Stimulated activated CD4-positive, alpha-beta T cell treated with anti-CD3 and anti-CD28 coated beads, Interleukin-4, amount 100 ng/mL, for 1 hour (primary cell): ENCODE data around the gene SPATA31C1.
"Not testable (repeated sequence)": the region's sequence is repeated elsewhere in the genome, so short reads cannot be mapped to it uniquely, and the experiment has no call there.

Experiments used
- DNase-seq: peaks from one replicate; pipeline ENCODE4 v3.0.0-alpha.2; 2020

Gene SPATA31C1

DNA sequence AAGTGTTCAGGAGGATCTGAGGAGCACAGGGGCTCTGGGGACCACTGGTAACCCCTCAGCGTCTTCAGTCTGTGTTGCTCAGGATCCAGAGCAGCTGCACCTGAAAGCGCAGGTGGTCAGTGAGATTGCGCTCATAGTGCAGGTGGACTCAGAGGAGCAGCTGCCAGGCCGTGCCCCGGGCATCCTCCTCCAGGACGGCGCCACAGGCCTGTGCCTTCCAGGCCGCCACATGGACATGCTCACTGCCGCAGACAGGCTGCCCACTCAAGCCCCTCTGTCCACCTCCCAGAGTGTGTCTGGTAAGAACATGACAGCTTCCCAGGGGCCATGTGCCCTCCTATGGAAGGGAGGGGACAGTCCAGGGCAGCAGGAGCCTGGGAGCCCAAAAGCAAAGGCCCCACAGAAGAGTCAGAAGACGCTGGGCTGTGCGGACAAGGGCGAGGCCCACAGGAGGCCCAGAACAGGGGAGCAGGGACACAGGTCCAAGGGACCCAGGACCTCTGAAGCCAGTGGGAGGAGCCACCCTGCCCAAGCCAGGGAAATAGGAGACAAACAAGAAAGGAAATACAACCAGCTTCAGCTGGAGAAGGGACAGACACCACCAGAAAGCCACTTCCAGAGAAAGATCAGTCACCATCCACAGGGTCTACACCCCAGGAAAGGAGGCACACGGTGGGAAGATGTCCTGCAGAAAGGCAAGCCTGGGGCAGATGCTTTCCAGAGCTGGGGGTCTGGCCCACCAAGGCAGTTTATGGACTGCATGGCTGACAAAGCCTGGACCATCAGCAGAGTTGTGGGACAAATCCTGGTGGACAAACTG, 29.9 kb upstream of the SPATA31C1 start:
- DNase-seq: no peak

DNA sequence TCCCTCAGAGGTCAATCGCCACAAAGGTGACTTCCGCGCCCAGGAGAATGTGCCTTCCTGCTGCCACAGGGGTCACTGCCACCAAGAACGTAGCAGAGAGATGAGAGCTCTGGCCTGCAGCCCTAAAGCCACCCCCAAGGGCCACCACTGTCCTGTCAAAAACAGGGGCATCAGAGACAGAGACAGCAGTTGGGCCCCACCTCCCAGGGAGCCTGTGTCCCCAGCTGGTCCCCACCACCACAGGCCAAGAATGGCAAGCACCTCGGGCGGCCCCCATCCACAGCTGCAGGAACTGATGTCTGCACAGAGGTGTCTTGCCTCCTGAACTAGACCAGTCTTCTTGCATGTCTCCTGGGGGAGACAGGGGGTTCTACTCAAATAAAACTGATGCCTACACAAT, 29.3 kb upstream of the SPATA31C1 start:
- DNase-seq: no peak

DNA sequence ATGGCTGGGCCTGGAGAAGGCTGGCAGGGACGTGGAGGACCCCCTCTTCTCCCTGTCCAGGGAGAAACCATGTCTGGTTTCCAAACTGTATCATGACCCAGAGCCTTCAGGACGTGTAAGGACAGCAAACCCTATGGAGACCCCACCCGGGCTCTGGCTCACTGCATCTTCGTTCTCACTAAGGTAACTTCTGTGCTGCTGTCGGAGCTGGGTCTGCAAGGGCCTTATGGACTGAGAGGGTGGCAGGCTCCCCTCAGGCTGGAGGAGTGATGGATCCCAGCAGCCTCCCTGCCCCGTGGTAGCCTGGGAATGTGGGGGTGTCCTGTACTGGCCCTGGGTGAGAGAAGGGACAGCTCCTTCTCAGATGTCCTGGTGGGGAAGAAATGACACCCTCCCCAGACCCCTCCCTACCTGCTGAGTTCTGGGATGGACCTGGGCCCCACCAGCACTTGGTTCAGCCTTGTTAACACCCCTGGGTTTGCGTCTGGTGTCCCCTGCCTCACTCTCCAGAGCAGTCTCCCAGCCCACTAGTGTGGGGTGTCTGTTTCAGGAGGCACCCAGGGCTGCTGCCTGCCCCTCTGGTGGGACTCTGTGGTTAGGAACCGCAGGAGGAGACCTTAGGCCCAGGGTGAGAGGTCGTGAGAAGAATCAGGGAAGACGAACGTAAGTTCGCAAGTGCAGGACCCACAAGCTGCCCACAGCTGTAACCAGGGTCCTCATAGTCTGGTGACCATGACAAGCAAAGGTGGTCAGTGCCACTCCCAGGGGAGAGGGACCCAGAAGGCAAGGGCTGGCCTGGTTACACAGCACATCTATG, 28.5 kb upstream of the SPATA31C1 start:
- no peak for DNase-seq

DNA sequence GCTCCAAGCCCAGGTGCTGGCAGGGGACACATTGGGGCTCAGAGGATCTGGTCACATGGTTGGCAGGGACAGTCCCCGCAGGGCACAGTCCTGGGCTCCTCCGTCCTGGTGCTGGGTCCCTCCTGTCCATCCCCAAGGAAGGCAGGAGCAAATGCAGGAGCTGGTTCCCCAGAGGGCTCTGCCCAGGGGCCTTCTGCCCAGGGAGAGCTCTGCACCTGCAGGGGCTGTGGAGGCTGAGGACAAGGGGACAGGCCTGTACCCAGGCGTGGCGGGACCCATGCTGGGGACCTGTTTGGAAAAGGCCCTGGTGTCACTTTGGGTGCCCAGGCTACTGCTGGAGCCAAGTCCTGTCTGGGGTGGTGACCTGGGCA, 27.9 kb upstream of the SPATA31C1 start:
- DNase-seq: no peak

DNA sequence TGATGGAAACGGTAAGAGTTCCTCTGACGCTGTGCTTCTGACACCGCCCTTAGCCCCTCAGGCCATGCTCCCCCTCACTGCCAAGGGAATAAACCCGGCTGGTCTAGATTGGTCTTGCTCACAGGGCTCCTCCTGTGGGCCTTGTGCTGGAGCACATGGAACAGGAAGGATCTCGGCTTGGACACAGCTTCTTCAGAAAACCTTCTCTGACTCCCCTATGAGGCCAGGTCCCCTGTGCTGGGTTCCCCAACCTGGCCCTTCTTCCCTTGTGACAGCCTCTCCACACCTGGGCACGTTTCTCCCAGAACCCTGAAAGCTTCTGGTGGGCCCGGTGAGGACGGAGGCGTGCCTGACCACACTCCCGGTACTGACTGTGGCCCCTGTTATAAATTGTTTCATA, 26.9 kb upstream of the SPATA31C1 start:
- DNase-seq: no peak

DNA sequence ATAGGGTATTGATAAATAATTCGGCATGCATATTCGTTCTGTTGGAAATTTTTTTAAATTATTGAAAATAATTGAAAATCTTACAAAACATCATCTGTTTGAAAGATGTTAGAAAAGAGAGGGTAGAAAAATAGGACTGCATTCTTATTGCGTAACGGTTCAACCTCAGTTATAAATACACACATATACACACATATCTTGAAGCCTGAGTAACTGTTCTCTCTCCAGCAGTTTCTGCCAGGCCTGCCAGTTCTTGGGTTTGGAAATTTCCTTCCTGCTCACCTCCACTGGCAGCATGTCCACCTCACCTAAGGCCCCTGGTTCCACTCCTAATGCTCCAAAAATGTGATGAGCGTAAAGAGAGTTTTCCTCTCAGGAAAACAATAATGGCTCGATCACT, 26.0 kb upstream of the SPATA31C1 start:
- no peak for DNase-seq

DNA sequence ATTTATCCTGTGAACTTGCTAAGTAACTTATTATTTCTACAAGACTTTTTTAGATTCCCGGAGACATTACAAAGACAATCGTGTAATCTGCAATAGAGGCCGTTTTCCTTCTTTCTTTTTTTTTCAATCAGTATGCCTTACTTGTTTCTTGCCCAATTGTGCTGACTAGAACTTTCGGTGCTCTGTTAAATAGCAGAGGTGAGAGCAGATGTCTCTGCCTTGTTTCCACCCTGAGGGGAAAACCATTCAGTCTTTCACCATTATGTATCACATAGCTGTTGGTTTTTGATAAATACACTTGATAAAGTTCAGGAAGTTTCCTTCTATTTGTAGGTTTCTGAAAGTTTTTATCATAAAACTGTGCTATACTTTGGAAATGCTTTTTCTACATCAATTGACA, 24.8 kb upstream of the SPATA31C1 start:
- no peak for DNase-seq

DNA sequence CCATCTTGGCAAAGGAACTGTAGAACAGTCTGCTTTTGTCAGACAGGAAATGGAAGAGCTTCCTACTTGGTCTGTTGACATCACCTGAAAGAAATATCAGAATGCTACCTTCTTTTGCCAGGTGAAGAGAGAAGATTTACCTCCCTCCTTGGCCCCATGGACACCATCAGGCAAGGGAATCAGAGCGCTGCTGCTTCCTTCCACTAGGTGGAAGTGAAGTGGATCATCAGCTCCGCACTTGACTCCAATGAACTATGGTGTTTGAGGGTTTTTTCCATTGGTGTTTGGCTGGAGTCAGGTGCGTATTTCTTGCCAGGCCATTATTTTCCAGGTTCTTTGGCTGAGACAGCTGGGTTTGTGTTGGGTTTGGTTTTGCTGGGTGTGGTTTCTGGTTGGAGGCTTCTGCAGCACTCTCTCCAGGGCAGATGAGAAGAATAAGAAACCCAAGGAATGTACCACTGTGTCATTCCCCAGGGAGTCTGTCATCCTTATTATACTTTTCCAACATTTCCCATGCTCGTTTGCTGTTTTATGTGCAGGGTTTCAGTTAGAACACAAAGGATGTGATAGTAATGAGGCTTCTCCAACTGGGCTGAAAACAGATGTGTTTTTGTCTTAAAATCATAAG, 22.6 kb upstream of the SPATA31C1 start:
- no peak for DNase-seq

DNA sequence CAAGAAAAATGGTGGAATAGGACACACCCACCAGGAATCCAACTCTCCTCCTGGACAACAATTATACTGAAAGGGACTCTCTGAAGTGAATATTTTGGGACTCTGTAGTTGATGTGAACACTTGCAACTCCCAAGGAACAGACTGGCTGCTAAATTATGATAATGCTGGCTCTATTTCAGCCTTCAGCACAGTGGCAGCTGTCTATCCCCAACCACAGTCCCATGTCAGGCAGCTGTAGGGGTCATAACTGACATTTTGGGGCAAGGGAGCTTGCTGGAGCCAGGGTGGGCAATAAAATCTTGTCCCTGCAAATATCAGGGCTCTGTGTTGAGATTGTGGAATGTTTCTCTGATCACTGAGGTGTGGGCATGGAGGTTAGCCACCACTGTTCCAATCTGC, 20.9 kb upstream of the SPATA31C1 start:
- no peak for DNase-seq

DNA sequence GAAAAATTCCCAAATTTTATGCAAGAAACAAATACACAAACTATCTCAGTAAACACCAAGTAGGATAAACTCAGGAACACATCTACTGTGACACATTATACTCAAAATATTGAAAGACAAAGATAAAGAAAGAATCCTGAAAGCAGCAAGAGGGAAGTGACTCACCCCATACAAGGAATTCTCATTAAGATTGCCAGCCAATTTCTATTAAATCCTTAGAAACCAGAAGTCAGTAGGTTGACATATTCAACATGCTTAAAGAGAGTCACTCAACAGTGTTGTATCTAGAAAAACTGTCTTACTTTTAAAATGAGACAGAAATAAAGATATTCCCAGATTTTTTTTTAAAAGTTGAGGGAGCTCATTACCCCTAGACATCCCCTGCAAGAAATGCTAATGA, 19.6 kb upstream of the SPATA31C1 start:
- DNase-seq: no peak

DNA sequence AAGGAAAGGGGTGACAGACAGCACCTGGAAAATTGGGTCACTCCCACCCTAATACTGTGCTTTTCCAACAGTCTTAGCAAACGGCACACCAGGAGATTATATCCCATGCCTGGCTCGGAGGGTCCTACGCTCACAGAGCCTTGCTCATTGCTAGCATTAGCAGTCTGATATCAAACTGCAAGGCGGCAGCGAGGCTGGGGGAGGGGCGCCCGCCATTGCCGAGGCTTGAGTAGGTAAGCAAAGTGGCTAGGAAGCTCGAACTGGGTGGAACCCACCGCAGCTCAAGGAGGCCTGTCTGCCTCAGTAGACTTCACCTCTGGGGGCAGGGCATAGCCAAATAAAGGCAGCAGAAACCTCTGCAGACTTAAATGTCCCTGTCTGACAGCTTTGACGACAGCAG, 15.4 kb upstream of the SPATA31C1 start:
- not testable (repeated sequence) for DNase-seq

DNA sequence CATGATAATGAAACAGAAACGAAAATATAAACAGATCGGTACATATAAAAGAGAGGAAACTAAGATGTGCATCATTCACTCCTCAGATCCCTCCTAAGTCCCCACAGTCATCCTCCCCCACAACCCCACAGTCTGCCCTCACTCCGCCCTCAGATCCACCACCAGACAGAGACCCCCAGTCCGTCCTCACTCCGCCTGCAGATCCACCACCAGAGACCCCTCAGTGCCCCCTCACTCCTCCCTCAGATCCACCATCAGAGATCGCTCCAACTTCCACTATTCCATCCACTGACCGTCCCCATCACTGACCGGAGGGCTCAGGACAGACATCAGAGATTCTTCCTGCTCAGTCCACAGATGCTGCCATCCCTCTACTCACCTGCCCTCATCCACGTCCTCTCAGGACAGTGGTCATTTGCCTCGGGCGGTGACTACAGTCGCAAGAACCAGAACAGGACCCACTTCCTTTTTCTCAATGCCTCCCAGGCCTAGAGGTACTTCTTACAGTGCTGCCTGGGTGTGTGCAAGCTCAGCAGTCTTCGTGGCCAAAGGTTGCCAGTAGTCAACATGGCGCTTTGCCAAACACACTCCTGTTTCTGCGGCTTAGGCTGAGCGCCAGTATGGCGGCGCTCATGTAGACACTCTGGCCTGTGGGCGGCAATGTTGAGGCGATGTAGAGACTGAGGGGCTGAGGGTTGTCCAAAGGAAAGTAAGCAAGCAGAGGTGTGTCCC, 8.3 kb upstream of the SPATA31C1 start:
- no peak for DNase-seq

DNA sequence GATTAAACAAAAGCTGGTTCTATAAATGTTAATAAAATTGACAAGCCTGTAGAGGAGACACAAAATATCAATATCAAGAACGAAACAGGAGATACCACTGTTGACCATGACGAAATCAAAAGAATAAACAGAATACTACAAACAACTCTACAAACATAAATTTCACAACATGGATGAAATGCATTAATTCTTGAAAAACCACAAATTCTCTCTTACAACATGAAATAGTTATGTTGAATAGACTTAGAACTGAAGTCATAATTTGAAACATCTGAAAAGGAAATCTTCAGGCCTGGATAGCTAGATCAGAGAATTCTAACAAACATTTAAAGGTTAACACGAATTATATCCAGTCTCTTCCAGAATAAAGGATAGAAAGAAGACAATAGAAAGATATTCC, 6.9 kb upstream of the SPATA31C1 start:
- no peak for DNase-seq

DNA sequence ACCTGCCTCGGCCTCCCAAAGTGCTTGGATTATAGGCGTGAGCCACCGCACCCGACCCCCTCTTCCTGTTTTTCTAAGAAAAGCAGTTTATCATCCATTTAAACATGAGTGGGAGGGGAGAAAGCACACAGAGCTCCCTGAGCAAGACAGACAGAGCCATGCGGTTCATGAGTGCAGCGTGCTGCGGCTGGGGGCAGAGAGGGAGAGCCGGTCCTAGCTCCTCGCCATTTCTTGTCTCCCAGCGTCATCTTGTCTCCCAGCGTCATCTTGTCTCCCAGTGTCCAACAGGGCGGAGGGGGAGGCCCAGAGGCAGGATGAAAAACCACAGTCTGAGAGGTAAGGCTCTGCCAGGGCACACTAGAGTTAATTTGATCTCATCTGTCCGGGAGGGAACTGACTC, 1.3 kb downstream of the SPATA31C1 start:
- DNase-seq: not testable (repeated sequence)

DNA sequence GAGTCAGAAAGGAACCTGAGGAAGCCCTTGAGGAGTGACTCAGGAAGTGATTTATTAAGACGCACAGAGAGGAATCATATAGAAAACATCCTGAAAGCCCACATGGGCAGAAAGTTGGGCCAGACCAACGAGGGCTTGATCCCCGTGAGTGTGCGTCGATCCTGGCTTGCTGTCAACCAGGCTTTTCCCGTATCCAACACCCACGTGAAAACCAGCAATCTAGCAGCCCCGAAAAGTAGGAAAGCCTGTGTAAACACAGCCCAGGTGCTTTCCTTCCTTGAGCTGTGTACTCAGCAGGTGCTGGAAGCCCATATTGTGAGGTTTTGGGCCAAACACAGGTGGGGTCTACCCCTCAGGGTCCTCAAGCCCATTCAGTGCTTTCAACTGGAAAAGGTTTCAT, 3.8 kb downstream of the SPATA31C1 start:
- DNase-seq: not testable (repeated sequence)

DNA sequence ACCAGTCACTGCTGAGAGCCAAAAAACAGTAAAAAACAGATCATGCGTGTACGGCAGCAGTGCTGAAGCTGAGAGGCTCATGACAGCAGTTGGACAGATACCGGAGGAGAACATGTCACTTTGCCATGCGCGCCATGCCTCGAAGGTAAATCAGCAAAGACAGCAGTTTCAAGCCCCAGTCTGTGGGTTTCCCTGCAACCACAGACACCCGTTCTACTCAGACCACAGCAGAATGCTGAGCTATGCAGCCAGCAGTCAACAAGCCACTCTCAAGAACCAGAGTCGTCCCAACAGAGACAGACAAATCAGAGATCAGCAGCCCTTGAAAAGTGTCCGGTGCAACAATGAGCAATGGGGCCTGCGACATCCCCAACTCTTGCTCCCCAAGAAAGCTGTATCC, 5.2 kb downstream of the SPATA31C1 start:
- not testable (repeated sequence) for DNase-seq

DNA sequence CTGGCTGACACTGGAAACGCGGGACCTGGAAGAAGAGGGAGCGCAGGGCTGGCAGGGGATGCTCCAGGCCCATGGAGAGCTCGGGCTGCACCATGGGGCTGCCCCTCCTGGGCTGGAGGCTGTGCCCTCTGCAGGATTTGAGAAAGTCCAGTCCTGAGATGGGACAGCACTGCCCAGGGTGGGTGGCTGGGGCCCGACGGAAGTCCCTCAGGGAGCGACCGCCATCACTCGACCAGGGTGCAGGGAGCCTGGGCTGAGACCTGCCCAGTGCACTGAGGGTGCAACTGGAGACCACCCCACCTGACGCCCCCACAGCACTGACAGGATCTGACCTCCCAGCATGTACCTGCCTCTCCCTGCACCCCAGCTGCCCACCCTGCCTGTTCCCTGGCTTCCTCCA, 7.1 kb downstream of the SPATA31C1 start:
- not testable (repeated sequence) for DNase-seq

DNA sequence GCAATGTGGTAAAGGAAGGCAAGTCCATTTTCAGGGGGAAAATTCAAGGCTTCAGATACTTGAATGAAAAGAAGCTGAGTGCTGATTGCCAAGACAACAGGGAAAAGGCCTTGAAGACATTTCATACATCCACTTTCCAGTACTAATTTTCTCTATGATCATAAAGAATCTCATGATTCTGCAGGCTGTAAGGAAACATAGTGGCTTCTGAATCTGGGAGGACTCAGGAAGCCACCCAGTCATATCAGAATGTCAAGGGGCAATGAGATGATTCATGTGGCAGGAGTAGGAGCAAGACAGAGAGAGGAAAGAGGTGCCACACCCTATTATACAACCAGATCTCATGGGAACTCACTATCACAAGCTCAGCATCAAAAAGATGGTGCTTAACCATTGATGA, 11.4 kb downstream of the SPATA31C1 start:
- not testable (repeated sequence) for DNase-seq

DNA sequence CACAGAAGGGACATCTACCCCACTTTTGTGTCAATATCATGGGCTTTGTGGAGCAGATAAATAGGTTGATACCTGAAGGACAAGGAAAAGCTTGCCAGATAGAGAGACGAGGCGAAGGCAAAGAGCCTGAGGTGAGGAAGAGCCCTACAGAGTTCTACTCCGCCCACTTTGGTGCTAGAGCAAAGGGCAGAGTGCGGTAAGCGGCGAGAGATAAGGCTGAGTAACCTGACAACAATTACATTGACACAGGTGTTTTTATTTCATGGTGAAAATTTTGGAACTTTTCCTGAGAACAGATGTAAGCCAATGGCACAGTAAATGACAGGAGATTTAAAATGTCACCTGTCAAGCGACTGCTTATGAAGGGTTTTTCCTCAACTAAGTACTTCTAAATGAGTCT, 16.7 kb downstream of the SPATA31C1 start:
- not testable (repeated sequence) for DNase-seq

DNA sequence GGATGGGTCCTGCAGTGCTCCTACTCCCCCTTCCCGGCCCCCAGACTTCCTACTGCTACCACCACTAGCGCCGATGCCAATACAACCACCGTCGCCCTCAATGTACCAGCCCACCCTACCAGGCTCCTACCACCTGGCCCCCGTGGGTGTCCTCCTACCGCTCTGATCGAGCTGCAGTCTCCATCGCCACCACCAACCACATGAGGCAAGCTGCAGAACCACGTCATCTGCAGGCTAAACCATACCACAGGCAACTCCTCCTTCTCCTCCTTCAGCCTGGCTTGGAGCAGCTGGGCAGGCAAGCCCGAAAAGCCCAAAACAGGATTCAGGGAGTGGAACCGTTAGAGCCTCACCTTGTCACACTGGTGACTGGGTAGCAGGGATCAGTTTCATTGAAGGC, 19.6 kb downstream of the SPATA31C1 start:
- DNase-seq: not testable (repeated sequence)

DNA sequence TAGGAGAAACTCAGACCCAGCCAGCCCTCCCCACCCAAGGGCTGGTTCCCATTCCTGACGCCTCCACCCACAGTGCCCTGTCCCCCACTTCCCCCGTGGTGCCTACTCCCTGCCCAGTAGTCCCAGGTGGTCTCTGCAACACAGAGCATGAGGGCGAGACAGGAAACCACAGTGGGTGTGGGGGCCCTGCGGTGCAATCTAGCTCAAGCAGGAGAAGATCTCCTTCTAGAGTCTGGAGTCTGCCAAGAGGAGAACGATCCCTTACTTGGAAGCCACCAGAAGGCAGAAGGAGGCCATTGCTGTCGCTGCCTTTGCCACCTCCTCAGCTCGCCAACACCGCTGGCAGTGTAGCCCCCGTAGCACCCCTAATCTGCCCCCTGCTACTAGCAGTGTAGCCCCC, 20.2 kb downstream of the SPATA31C1 start:
- DNase-seq: not testable (repeated sequence)

DNA sequence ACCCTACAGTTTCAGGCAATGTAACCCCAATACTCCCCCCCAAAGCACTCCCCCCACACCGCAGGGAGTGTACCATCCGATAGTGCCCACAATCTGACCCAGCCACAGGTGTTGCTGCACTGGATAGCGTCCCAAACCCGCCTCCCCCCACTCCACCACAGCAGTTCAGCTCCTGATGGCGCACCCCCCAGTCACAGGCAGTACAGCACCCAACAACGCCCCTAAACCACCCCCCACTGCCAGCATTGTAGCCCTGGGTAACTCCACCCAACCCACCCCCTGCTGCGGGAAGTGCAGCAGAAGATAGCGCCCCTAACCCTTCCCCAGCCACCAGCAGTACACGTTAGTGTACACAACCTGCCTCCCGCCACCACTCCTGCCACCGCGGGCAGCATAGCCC, 20.6 kb downstream of the SPATA31C1 start:
- DNase-seq: not testable (repeated sequence)

DNA sequence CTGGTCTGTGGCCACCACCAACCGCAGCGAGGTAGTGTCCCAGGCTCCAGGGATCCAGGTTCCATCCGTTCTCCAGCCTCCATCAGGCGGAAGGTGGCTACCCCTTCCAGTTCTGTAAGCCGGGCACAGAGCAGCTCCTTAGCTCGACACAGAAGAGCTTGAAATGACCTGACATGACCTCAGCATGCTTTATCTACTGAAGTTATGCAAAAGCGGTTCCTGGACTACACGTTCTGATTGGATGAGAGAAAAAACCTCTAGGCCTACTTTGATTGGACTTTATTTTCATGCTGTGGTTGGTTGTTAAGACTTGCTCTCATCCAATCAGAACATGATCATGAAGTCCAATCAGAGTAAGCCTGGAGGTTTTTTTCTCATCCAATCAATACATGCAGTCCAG, 21.3 kb downstream of the SPATA31C1 start:
- not testable (repeated sequence) for DNase-seq
